ENCODE measurements around the gene SART3. TPM values are rescaled to one million over a fixed set of nuclear protein-coding genes. Genes with fewer than 3 reads are reported as not detected.

SART3 gene
- total and polyA plus RNA-seq, 2 of the 8 experiments (the other 6 are each of a cell fraction or from before 2014, with no cell fraction given) = 16.0 to 103 TPM

- no peak for TF ChIP-seq CREB1 (IDR thresholded peaks at IDR 0.05)
- no peak for TF ChIP-seq TCF12 (IDR thresholded peaks at IDR 0.05; ENCODE audit: low read depth, low read length)
- no peak for TF ChIP-seq CHD7 (IDR thresholded peaks at IDR 0.05; ENCODE audit: insufficient replicate concordance, low read length)
- no peak for TF ChIP-seq RBBP5 (IDR thresholded peaks at IDR 0.05; ENCODE audit: borderline replicate concordance, low read depth, low read length)
- TF ChIP-seq KDM1A (IDR thresholded peaks at IDR 0.05; ENCODE audit: borderline replicate concordance, low read length) = no peak
- no peak for TF ChIP-seq POLR2A (IDR thresholded peaks at IDR 0.05; ENCODE audit: control extremely low read depth in 1 of 2, low read depth in 2 of 2, low read length in 2 of 2)
- no peak for TF ChIP-seq HDAC6 (IDR thresholded peaks at IDR 0.05; ENCODE audit: low read depth, low read length)
- no peak for TF ChIP-seq ASH2L (IDR thresholded peaks at IDR 0.05; ENCODE audit: low read length)
- no peak for TF ChIP-seq CEBPB (IDR thresholded peaks at IDR 0.05; ENCODE audit: low read depth, low read length)
- no peak for TF ChIP-seq KDM4A (IDR thresholded peaks at IDR 0.05; ENCODE audit: low read depth, low read length, severe bottlenecking)
- no peak for TF ChIP-seq FOSL1 (IDR thresholded peaks at IDR 0.05; ENCODE audit: insufficient read depth, low read depth, low read length)
Measured at GRCh38 chr12:108568338-108569154, 7.6 kb upstream of the SART3 start (continued).

All from H1 (cell line).